Esophagus muscularis mucosa (tissue), 4 donors: ENCODE measurements around the gene AKAP13. TPM values are rescaled to one million over a fixed set of nuclear protein-coding genes. Genes with fewer than 3 reads are reported as not detected.
A peak's percentile ranks its signal among the peaks of the same experiment; 100 is the strongest.
"Not testable (repeated sequence)": the region's sequence is repeated elsewhere in the genome, so short reads cannot be mapped to it uniquely, and the experiment has no call there.

Experiments
- DNase-seq: peaks from one replicate; pipeline ENCODE4 v3.0.0-alpha.2; 2017; ENCODE audit errors: extremely low spot score
- H3K27ac ChIP-seq, 4 donors: fragments of 200-600 bp; sonication (generic); replicated peaks in 1 of 4; 1 replicate in 3 of 4; 2 replicates in 1 of 4; pipeline ENCODE4 v1.5.1; 2016 to 2019; ENCODE audit warnings: mild to moderate bottlenecking in 1 of 4
- H3K27me3 ChIP-seq, 4 donors: fragments of 200-600 bp; sonication (generic); one replicate each; pipeline versions ENCODE4 v1.5.1 to v1.6.0; 2016 to 2019
- H3K36me3 ChIP-seq, 4 donors: fragments of 200-600 bp; sonication (generic); one replicate each; pipeline ENCODE4 v1.5.1; 2016 to 2019
- H3K4me1 ChIP-seq, 4 donors: fragments of 200-600 bp; sonication (generic); one replicate each; pipeline ENCODE4 v1.5.1; 2016 to 2019
- H3K4me3 ChIP-seq, 4 donors: fragments of 200-600 bp; sonication (generic); 1 replicate in 2 of 4; 2 replicates in 2 of 4; pipeline ENCODE4 v1.5.1; 2016 to 2019; ENCODE audit warnings: mild to moderate bottlenecking in 4 of 4, moderate library complexity in 1 of 4
- H3K9me3 ChIP-seq, 4 donors: fragments of 200-600 bp; sonication (generic); 1 replicate in 3 of 4; 2 replicates in 1 of 4; pipeline ENCODE4 v1.5.1; 2016 to 2019
- EP300 ChIP-seq: sonication (generic); formaldehyde crosslinking; IDR thresholded peaks from one replicate; pipeline ENCODE4 v1.6.1; 2017; ENCODE audit warnings: antibody characterized with exemption
- POLR2A ChIP-seq: fragments of 450-650 bp; IDR thresholded peaks from one replicate; pipeline ENCODE4 v1.6.1; 2017; ENCODE audit warnings: antibody characterized with exemption, moderate library complexity, mild to moderate bottlenecking, low read depth
- POLR2AphosphoS5 ChIP-seq, 2 donors: sonication (generic); formaldehyde crosslinking; IDR thresholded peaks; one replicate each; pipeline ENCODE4 v1.6.1; 2017; ENCODE audit warnings: antibody characterized with exemption in 2 of 2
- WGBS: methylation state at CpG from one replicate; pipeline ENCODE4 v1.1.5; 2018; 5-methylcytosine and 5-hydroxymethylcytosine counted together
- intact Hi-C: fragments of 100-400 bp; cut with DNase I; formaldehyde crosslinking; loops from one replicate; pipeline ENCODE4 v1.15.1; 2023
- small RNA-seq, 3 donors: library from RNA; depleted of rRNA; stranded (forward); fragments of <200 nt; gene quantifications; one replicate each; pipeline ENCODE3, GENCODE V24; 2016
- total RNA-seq, 4 donors: library from RNA; depleted of rRNA; stranded (reverse); fragments of >200 nt; gene quantifications; one replicate each; pipeline versions ENCODE4 v1.1.0 to v1.2.1, GENCODE V29; 2016
- TF ChIP-seq, protein P1 (sequence below), 3 experiments: fragments of 200-600 bp in 2 of 3; fragments of 450-650 bp in 1 of 3; sonication (generic) in 2 of 3; IDR thresholded peaks; one replicate each; pipeline ENCODE4 v1.5.1; 2017 to 2019; ENCODE audit warnings: antibody characterized with exemption in 3 of 3, mild to moderate bottlenecking in 2 of 3, moderate library complexity in 1 of 3

Gene AKAP13
- total RNA-seq, 4 donors from 2014 or later: 232 to 323 (median 284) TPM

DNA sequence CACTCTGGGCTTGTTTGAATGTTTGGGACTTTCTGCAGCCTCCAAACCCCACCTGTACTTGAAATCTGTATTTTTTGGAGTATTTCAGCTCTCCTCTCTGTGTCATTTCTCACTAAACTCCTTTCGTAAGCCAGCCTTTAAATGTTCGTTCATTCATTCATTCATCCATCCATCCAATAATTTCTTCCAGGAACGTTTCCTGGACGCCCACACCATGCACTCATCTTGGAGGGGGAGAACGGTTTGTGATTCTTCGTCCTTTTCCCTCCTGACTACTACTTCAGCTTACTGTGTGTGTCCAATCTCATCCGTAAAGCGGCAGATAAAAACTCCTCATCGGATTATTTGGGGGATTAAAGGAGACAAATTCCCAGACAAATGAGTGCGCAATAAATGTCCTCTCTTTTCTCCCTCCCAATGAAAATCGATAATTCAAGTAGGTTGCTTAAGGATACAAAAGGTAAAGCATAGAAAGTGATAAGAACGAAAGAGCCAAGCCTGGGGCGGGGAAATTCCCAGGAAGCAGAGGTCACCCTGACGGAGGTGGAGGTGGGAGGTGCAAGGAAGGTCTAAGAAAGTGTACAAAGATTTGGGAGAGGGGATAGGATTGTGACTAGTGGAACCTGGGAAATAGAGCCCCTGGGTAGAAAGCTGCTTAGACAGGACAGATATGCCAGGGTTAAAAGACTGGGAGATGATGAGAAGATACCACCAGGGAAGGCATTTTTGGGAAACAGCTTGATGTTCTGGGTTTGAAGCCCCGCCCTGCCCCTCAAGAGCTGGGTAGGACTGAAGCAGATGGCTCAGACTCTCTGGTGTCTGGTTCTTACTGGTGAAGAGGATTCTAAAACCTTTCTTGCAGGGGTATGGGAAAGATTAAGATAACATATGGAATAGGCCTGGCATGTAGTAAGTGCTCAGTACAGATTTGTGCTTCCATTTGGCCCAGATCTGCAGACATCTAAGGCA, 415.2 kb downstream of the AKAP13 start:
- Histone ChIP-seq H3K27me3 (no peaks in the 10 kb centered on the region), H3K9me3 (no peaks in the 10 kb centered on the region), H3K27ac (peak overlapping the region in 3 of 4 donors; percentile 88 to 97 (median 92)), H3K36me3 (no peaks in the 10 kb centered on the region), H3K4me1 (peaks cover 14 to 45% (median 28%) of the 10 kb centered on the region in 4 donors), H3K4me3 (peak overlapping the region; percentile 81 to 96 (median 92))
- 53% methylated on average over 15 of the region's 15 CpGs for WGBS
- no peak for DNase-seq
- TF ChIP-seq, protein P1, sequence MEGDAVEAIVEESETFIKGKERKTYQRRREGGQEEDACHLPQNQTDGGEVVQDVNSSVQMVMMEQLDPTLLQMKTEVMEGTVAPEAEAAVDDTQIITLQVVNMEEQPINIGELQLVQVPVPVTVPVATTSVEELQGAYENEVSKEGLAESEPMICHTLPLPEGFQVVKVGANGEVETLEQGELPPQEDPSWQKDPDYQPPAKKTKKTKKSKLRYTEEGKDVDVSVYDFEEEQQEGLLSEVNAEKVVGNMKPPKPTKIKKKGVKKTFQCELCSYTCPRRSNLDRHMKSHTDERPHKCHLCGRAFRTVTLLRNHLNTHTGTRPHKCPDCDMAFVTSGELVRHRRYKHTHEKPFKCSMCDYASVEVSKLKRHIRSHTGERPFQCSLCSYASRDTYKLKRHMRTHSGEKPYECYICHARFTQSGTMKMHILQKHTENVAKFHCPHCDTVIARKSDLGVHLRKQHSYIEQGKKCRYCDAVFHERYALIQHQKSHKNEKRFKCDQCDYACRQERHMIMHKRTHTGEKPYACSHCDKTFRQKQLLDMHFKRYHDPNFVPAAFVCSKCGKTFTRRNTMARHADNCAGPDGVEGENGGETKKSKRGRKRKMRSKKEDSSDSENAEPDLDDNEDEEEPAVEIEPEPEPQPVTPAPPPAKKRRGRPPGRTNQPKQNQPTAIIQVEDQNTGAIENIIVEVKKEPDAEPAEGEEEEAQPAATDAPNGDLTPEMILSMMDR (IDR thresholded peaks at IDR 0.05): no peak
- no peak for TF ChIP-seq POLR2A
- TF ChIP-seq POLR2AphosphoS5 (IDR thresholded peaks at IDR 0.05): no peak
- TF ChIP-seq EP300: no peak
- intact Hi-C loops: no loop called here

DNA sequence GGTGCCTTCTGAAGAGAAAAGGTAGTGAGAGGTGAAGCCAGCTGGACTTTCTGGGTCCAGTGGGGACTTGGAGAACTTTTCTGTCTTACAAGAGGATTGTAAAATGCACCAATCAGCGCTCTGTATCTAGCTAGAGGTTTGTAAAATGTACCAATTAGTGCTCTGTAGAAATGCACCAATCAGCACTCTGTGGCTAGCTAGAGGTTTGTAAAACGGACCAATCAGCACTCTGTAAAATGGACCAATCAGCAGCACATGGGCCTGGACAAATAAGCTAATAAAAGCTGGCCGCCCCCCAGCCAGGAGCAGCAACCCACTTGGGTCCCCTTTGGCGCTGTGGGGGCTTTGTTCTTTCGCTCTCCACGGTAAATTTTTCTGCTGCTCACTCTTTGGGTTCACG, 416.0 kb downstream of the AKAP13 start:
- H3K9me3 ChIP-seq, H3K27me3 ChIP-seq, H3K27ac ChIP-seq, intact Hi-C loops, H3K36me3 ChIP-seq, H3K4me3 ChIP-seq, DNase-seq: not testable (repeated sequence)
- 95% methylated on average over 7 of the region's 7 CpGs for WGBS
- peaks cover 17 to 48% (median 32%) of the 10 kb centered on the region in 4 donors for H3K4me1 ChIP-seq

Small RNA genes lying within 50 kb of the gene (small RNA-seq; reads per million reads assigned to genes)
- gene AC021739.1 (0 reads per million in 3 donors), gene MIR1276 (0.19 to 0.84 (median 0.42) reads per million in 3 donors), gene RNU6-1280P (0 reads per million in 3 donors), gene RNU7-79P (0 reads per million in 3 donors)
